Urinary bladder (tissue), 4 donors: ENCODE measurements around the gene METTL8. TPM values are rescaled to one million over a fixed set of nuclear protein-coding genes. Genes with fewer than 3 reads are reported as not detected.

Experiments used
- DNase-seq: peaks from one replicate; pipeline ENCODE4 v3.0.0-alpha.2; 2015; ENCODE audit errors: extremely low spot score
- H3K27ac ChIP-seq: one replicate; pipeline ENCODE4 v1.5.1; 2013; ENCODE audit warnings: low read depth, mild to moderate bottlenecking, moderate library complexity
- H3K36me3 ChIP-seq: one replicate; pipeline ENCODE4 v1.6.1; 2013; ENCODE audit warnings: mild to moderate bottlenecking, moderate library complexity; ENCODE audit not compliant: insufficient read depth
- H3K4me1 ChIP-seq: one replicate; pipeline ENCODE4 v1.6.1; 2013; ENCODE audit warnings: mild to moderate bottlenecking, moderate library complexity; ENCODE audit not compliant: insufficient read depth
- H3K4me3 ChIP-seq: one replicate; pipeline ENCODE4 v1.5.1; 2013; ENCODE audit warnings: low read depth, low read length
- WGBS: extraction: QIAGEN DNeasy Blood & Tissue Kit; methylation state at CpG from one replicate; pipeline ENCODE4 v1.1.7; 2013; 5-methylcytosine and 5-hydroxymethylcytosine counted together
- polyA plus RNA-seq: library from polyadenylated mRNA; stranded (reverse); fragments of 200-250 nt; gene quantifications from one replicate; pipeline ENCODE4 v1.2.3, GENCODE V29; 2013
- total RNA-seq: library from RNA; depleted of rRNA; stranded (reverse); fragments of >200 nt; gene quantifications from one replicate; pipeline ENCODE4 v1.2.3, GENCODE V29; 2014
- donor health status: healthy with polysubstance abuse.
- donor health status: healthy.

Gene METTL8
- total and polyA plus RNA-seq, 2 donors = 13.1 to 31.2 TPM

DNA sequence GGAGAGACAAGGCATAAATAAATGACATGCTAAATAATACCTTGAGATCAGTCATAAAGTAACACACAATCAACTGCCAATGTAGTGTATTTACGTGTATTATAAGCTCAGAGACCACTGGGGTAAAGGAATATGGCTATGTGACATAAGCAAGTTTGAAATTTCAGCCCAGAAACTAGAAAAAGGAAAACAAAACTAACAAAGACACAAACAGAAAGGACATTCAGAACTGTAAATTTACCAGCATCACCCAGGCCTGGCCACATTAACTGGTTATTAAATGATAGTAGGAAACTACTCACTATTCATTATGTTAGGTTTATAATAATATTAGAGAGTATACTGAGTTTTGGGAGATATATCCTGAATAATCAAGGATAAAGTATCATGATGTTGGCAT is 98.8 kb downstream of the METTL8 start:
- no peak for DNase-seq
- no peaks in the 10 kb centered on the region for H3K36me3 ChIP-seq
- 98% methylated on average over 1 of the region's 1 CpG for WGBS

GRCh38 chr2:171334171-171334570 is 99.6 kb downstream of the METTL8 start:
- WGBS = 90% methylated on average over 2 of the region's 2 CpGs
- Histone ChIP-seq H3K4me3 (no peak overlapping the region), H3K4me1 (no peaks in the 10 kb centered on the region), H3K36me3 (no peaks in the 10 kb centered on the region), H3K27ac (no peak overlapping the region)
- DNase-seq = no peak

More for the DNA sequence above, 98.8 kb downstream of the METTL8 start:
- no peak overlapping the region for H3K27ac ChIP-seq
- no peaks in the 10 kb centered on the region for H3K4me1 ChIP-seq
- no peak overlapping the region for H3K4me3 ChIP-seq

GRCh38 chr2:171330155-171330956 is 103.4 kb downstream of the METTL8 start:
- 83% methylated on average over 5 of the region's 5 CpGs for WGBS
- Histone ChIP-seq H3K27ac (no peak overlapping the region), H3K4me1 (no peaks in the 10 kb centered on the region), H3K4me3 (no peak overlapping the region), H3K36me3 (no peaks in the 10 kb centered on the region)
- no peak for DNase-seq

DNA sequence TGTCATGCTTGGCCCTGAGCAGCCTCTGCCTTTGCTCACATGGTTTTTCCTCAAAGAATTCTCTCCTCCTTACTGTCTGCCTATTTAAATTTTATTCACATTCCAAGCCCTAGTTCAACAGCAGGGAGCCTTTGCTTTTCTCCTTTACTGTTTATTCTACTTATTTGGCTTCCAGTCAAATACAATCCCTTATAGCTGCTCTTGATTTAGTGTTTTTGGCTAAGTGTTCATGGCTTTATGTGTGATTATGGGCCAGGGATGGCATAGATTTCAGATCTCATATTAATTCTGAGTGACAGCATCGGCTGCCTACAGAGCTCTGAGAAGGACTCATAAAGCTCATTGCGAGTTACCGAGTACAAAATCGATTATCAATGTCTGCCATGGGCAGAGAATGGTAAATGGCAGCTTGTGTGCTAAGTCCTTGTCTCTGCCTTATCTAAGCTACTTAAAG is 106.7 kb downstream of the METTL8 start:
- Histone ChIP-seq H3K4me1 (no peaks in the 10 kb centered on the region), H3K4me3 (no peak overlapping the region), H3K27ac (no peak overlapping the region), H3K36me3 (no peaks in the 10 kb centered on the region)
- 43% methylated on average over 4 of the region's 4 CpGs for WGBS
- no peak for DNase-seq

- WGBS = 75% methylated on average over 4 of the region's 4 CpGs
- Histone ChIP-seq H3K4me3 (no peak overlapping the region), H3K4me1 (no peaks in the 10 kb centered on the region)
Observed at GRCh38 chr2:171325886-171326585, 107.8 kb downstream of the METTL8 start.

GRCh38 chr2:171323971-171324528 is 109.7 kb downstream of the METTL8 start:
- no peaks in the 10 kb centered on the region for H3K4me1 ChIP-seq
- H3K4me3 ChIP-seq = no peak overlapping the region
- 91% methylated on average over 5 of the region's 5 CpGs for WGBS
- no peaks in the 10 kb centered on the region for H3K36me3 ChIP-seq
- DNase-seq = no peak
- no peak overlapping the region for H3K27ac ChIP-seq

More at GRCh38 chr2:171325886-171326585, 107.8 kb downstream of the METTL8 start:
- no peaks in the 10 kb centered on the region for H3K36me3 ChIP-seq
- DNase-seq = no peak
- H3K27ac ChIP-seq = peak overlapping the region; percentile 10

DNA sequence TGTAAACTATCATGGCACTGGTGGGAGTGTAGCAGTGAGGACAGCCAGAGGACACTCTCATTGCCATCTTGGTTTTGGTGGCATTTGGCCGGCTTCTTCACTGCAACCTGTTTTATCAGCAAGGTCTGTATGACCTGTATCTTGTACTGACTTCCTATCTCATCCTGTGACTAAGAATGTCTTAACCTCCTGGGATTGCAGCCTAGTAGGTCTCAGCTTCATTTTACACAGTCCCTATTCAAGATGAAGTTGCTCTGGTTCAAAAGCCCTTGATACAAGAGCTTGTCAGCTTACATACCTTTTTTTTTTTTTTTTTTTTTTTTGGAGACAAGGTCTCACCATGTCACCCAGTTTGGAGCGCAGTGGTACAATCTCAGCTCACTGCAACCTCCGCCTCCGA is 110.9 kb downstream of the METTL8 start:
- no peaks in the 10 kb centered on the region for H3K4me1 ChIP-seq
- H3K4me3 ChIP-seq = no peak overlapping the region
- H3K27ac ChIP-seq = no peak overlapping the region
- DNase-seq = no peak
- 96% methylated on average over 4 of the region's 4 CpGs for WGBS
- H3K36me3 ChIP-seq = no peaks in the 10 kb centered on the region

DNA sequence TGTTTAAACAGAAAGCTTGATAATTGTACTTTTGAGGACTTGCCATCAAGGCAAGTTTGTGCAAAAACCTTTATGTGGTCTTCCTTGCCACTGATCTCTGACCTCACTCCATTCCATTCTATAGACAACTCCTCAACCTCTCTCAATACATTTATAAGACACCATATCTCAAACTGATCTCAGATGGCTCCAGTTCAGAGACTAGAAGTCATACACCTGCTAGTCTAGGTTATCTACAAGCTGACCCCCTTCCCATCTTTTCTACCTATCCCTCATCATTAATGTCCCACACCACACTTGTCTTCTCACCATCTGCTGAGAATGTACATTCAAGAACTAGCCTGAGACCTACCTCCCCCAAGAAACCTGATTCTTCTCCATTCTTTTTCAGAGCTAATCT is 113.1 kb downstream of the METTL8 start:
- no peak for DNase-seq
- Histone ChIP-seq H3K27ac (no peak overlapping the region), H3K4me3 (no peak overlapping the region), H3K4me1 (no peaks in the 10 kb centered on the region), H3K36me3 (no peaks in the 10 kb centered on the region)

DNA sequence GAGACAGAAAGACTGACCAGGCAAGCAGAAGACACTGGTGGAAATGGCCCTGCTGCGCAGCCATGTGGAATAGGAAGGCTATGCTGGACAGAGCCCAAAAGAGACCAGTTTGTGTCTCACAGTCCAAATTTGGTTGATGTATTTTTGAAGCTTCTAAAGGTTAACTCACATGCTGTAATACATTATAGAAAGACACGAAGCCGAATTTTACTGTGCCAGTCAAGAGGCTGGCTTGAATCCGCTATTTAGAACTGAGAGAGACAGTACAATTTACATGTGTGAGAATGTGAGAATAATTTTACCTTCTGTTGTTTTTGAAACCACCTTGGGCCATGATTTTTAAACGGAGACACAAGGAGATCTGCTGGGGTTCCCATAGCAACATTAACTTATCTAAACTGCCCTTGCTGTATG is 113.6 kb downstream of the METTL8 start:
- H3K27ac ChIP-seq = no peak overlapping the region
- no peak for DNase-seq
- 71% methylated on average over 5 of the region's 5 CpGs for WGBS
- H3K4me3 ChIP-seq = no peak overlapping the region
- H3K36me3 ChIP-seq = no peaks in the 10 kb centered on the region
- H3K4me1 ChIP-seq = no peaks in the 10 kb centered on the region

- Histone ChIP-seq H3K36me3 (no peaks in the 10 kb centered on the region), H3K4me1 (no peaks in the 10 kb centered on the region), H3K27ac (no peak overlapping the region), H3K4me3 (no peak overlapping the region)
- no peak for DNase-seq
- 64% methylated on average over 12 of the region's 12 CpGs for WGBS
Observed at GRCh38 chr2:171319164-171319810, 114.5 kb downstream of the METTL8 start.

GRCh38 chr2:171318463-171318934 is 115.3 kb downstream of the METTL8 start:
- Histone ChIP-seq H3K4me1 (no peaks in the 10 kb centered on the region), H3K27ac (no peak overlapping the region), H3K4me3 (no peak overlapping the region), H3K36me3 (no peaks in the 10 kb centered on the region)
- DNase-seq = no peak
- WGBS = 32% methylated on average over 6 of the region's 6 CpGs

- no peak overlapping the region for H3K27ac ChIP-seq
- no peak for DNase-seq
- 82% methylated on average over 4 of the region's 4 CpGs for WGBS
- H3K4me3 ChIP-seq = no peak overlapping the region
- no peaks in the 10 kb centered on the region for H3K36me3 ChIP-seq
- no peaks in the 10 kb centered on the region for H3K4me1 ChIP-seq
Observed at GRCh38 chr2:171317492-171318125, 116.2 kb downstream of the METTL8 start.

GRCh38 chr2:171316755-171317337 is 116.9 kb downstream of the METTL8 start:
- Histone ChIP-seq H3K27ac (no peak overlapping the region), H3K4me3 (no peak overlapping the region), H3K4me1 (no peaks in the 10 kb centered on the region), H3K36me3 (no peaks in the 10 kb centered on the region)
- WGBS = 86% methylated on average over 7 of the region's 7 CpGs
- DNase-seq = no peak
